ENCODE results near the gene SATL1.
A peak's percentile ranks its signal among the peaks of the same experiment; 100 is the strongest.

The SATL1 gene

GRCh38 chrX:85113746-85114145 lies 129.8 kb downstream of the SATL1 start:
- Histone ChIP-seq H3F3A (ENCODE audit: insufficient read depth, low read length) (no peaks in the 10 kb centered on the region), H3K9me3 (ENCODE audit: low read length) (no peaks in the 10 kb centered on the region), H3K36me3 (ENCODE audit: insufficient read depth, low read length) (no peaks in the 10 kb centered on the region), H3K27me3 (ENCODE audit: insufficient read depth, low read length) (no peaks in the 10 kb centered on the region), H4K20me1 (ENCODE audit: insufficient read depth, low read length) (no peaks in the 10 kb centered on the region), H2AFZ (ENCODE audit: low read length) (no peak overlapping the region), H3K4me3 (ENCODE audit: low read depth, low read length, poor library complexity, severe bottlenecking) (no peak overlapping the region), H3K79me2 (ENCODE audit: insufficient read depth, low read length) (no peaks in the 10 kb centered on the region), H3K4me2 (ENCODE audit: low read length) (no peak overlapping the region), H3K9ac (ENCODE audit: low read length) (no peak overlapping the region), H3K9me2 (ENCODE audit: low read depth, low read length) (no peaks in the 10 kb centered on the region), H3K27ac (ENCODE audit: low read depth, low read length, poor library complexity, severe bottlenecking) (no peak overlapping the region), H3K4me1 (ENCODE audit: insufficient read depth, low read length, severe bottlenecking) (peaks cover 12% of the 10 kb centered on the region)
- TF ChIP-seq CTCF (IDR thresholded peaks at IDR 0.05; ENCODE audit: low read length) (no peak), EZH2 (IDR thresholded peaks at IDR 0.05; ENCODE audit: borderline replicate concordance, low read length) (no peak)

GRCh38 chrX:85112293-85112692 lies 131.3 kb downstream of the SATL1 start:
- H3K79me2 ChIP-seq (ENCODE audit: insufficient read depth, low read length), result no peaks in the 10 kb centered on the region

GRCh38 chrX:85111347-85111746 lies 132.2 kb downstream of the SATL1 start:
- H3K9me3 ChIP-seq (ENCODE audit: low read length), result no peaks in the 10 kb centered on the region
- no peaks in the 10 kb centered on the region for H3K9me2 ChIP-seq (ENCODE audit: low read depth, low read length)
- no peaks in the 10 kb centered on the region for H4K20me1 ChIP-seq (ENCODE audit: insufficient read depth, low read length)
- no peaks in the 10 kb centered on the region for H3K36me3 ChIP-seq (ENCODE audit: insufficient read depth, low read length)
- no peak overlapping the region for H3K4me2 ChIP-seq (ENCODE audit: low read length)
- H3K9ac ChIP-seq (ENCODE audit: low read length), result no peak overlapping the region
- no peak overlapping the region for H3K4me3 ChIP-seq (ENCODE audit: low read depth, low read length, poor library complexity, severe bottlenecking)
- H3K79me2 ChIP-seq (ENCODE audit: insufficient read depth, low read length), result no peaks in the 10 kb centered on the region
- H2AFZ ChIP-seq (ENCODE audit: low read length), result no peak overlapping the region
- H3K4me1 ChIP-seq (ENCODE audit: insufficient read depth, low read length, severe bottlenecking), result peaks cover 12% of the 10 kb centered on the region
- no peaks in the 10 kb centered on the region for H3F3A ChIP-seq (ENCODE audit: insufficient read depth, low read length)
- no peaks in the 10 kb centered on the region for H3K27me3 ChIP-seq (ENCODE audit: insufficient read depth, low read length)
- no peak overlapping the region for H3K27ac ChIP-seq (ENCODE audit: low read depth, low read length, poor library complexity, severe bottlenecking)
- peak; percentile 60 for TF ChIP-seq CTCF (IDR thresholded peaks at IDR 0.05; ENCODE audit: low read length)
- TF ChIP-seq EZH2 (IDR thresholded peaks at IDR 0.05; ENCODE audit: borderline replicate concordance, low read length), result no peak

More at GRCh38 chrX:85112293-85112692, 131.3 kb downstream of the SATL1 start:
- Histone ChIP-seq H4K20me1 (ENCODE audit: insufficient read depth, low read length) (no peaks in the 10 kb centered on the region), H3K27ac (ENCODE audit: low read depth, low read length, poor library complexity, severe bottlenecking) (no peak overlapping the region), H3K4me1 (ENCODE audit: insufficient read depth, low read length, severe bottlenecking) (peaks cover 12% of the 10 kb centered on the region), H3K27me3 (ENCODE audit: insufficient read depth, low read length) (no peaks in the 10 kb centered on the region), H3K4me3 (ENCODE audit: low read depth, low read length, poor library complexity, severe bottlenecking) (no peak overlapping the region), H3F3A (ENCODE audit: insufficient read depth, low read length) (no peaks in the 10 kb centered on the region), H3K36me3 (ENCODE audit: insufficient read depth, low read length) (no peaks in the 10 kb centered on the region), H2AFZ (ENCODE audit: low read length) (no peak overlapping the region), H3K9me2 (ENCODE audit: low read depth, low read length) (no peaks in the 10 kb centered on the region), H3K4me2 (ENCODE audit: low read length) (no peak overlapping the region), H3K9ac (ENCODE audit: low read length) (no peak overlapping the region), H3K9me3 (ENCODE audit: low read length) (no peaks in the 10 kb centered on the region)
- TF ChIP-seq CTCF (IDR thresholded peaks at IDR 0.05; ENCODE audit: low read length), result no peak
- TF ChIP-seq EZH2 (IDR thresholded peaks at IDR 0.05; ENCODE audit: borderline replicate concordance, low read length), result no peak
